K562 (cell line): ENCODE results near the gene DNAAF2. TPM values are rescaled to one million over a fixed set of nuclear protein-coding genes. Genes with fewer than 3 reads are reported as not detected.

ENCODE experiments used
- ATAC-seq: fragments of 200-7000 bp; cut with Tn5 transposase; 3 replicates; pipeline ENCODE4 v1.9.1; 2020; ENCODE audit warnings: moderate library complexity
- BruUV-seq: library from RNA; stranded (reverse); fragments of 400-500 nt; replicated peaks from 2 replicates; lab custom pipeline; 2021; lab: Mats Ljungman, UMichigan
- CTCF ChIA-PET: fragments of 300-600 bp; formaldehyde crosslinking; extraction: SDS; loops from one replicate; lab custom pipeline; 2021; ENCODE audit warnings: low intra/inter-chr PET ratio; lab: Yijun Ruan, JAX
- POLR2A ChIA-PET: fragments of 300-600, 350-650 bp; sonication (Branson Sonifier 250); formaldehyde crosslinking; extraction: SDS; loops from one replicate; lab custom pipeline; 2021; ENCODE audit warnings: antibody characterized with exemption, inconsistent platforms; lab: Yijun Ruan, JAX
- DNase-seq, 4 experiments: peaks; one replicate each; pipeline versions ENCODE4 v3.0.0 to v3.0.0-alpha.2; 2011 to 2018; ENCODE audit warnings: low spot score in 3 of 4, mixed read lengths in 3 of 4; ENCODE audit errors: extremely low read depth in 1 of 4
- FAIRE-seq: peaks from 2 replicates; lab custom pipeline; 2011; peaks lifted over from hg19 to GRCh38; lab: Jason Lieb, UNC
- H2AFZ ChIP-seq: 2 replicates; pipeline ENCODE4 v1.6.0; 2011; ENCODE audit warnings: low read depth, low read length, control low read depth, inconsistent platforms
- H3K27ac ChIP-seq: fragments of 200-600 bp; 3 replicates; pipeline ENCODE4 v1.8.0; 2011; ENCODE audit warnings: low read depth, mild to moderate bottlenecking, control low read depth, inconsistent platforms, low read length, moderate library complexity, mixed read lengths; ENCODE audit errors: extremely low read depth
- H3K27me3 ChIP-seq, 2 experiments: fragments of 300-600 bp in 1 of 2; 2 replicates in 1 of 2; 3 replicates in 1 of 2; pipeline versions ENCODE4 v1.6.0 to v1.8.0; 2011; ENCODE audit warnings: inconsistent platforms in 2 of 2, low read length in 2 of 2, mild to moderate bottlenecking in 1 of 2, mixed read lengths in 1 of 2, moderate library complexity in 1 of 2; ENCODE audit not compliant: control insufficient read depth in 2 of 2, insufficient read depth in 2 of 2
- H3K36me3 ChIP-seq: fragments of 300-600 bp; 3 replicates; pipeline ENCODE4 v1.8.0; 2011; ENCODE audit warnings: mild to moderate bottlenecking, low read length, inconsistent platforms; ENCODE audit not compliant: control insufficient read depth, insufficient read depth
- H3K4me1 ChIP-seq, 2 experiments: fragments of 200-600 bp in 1 of 2; replicated peaks in 1 of 2; 2 replicates in 1 of 2; 3 replicates in 1 of 2; pipeline versions ENCODE4 v1.5.1 to v1.8.0; 2011; ENCODE audit warnings: inconsistent platforms in 2 of 2, low read length in 2 of 2, mild to moderate bottlenecking in 1 of 2, mixed read lengths in 1 of 2, moderate library complexity in 1 of 2; ENCODE audit not compliant: control insufficient read depth in 2 of 2, insufficient read depth in 2 of 2
- H3K4me2 ChIP-seq: 2 replicates; pipeline ENCODE4 v1.6.1; 2011; ENCODE audit warnings: low read length, control low read depth, inconsistent platforms, mixed read lengths; ENCODE audit not compliant: insufficient read depth
- H3K4me3 ChIP-seq: fragments of 200-600 bp; sonication (generic), shearing (Covaris generic); 2 replicates; pipeline ENCODE4 v1.5.1; 2016; ENCODE audit warnings: control low read depth, inconsistent platforms
- H3K79me2 ChIP-seq: fragments of 200-600 bp; 3 replicates; pipeline ENCODE4 v1.8.0; 2011; ENCODE audit warnings: low read length, inconsistent platforms; ENCODE audit not compliant: control insufficient read depth, insufficient read depth
- H3K9ac ChIP-seq, 2 experiments: 2 replicates each; pipeline versions ENCODE4 v1.6.0 to v1.6.1; 2011; ENCODE audit warnings: low read depth in 2 of 2, low read length in 2 of 2, control low read depth in 1 of 2, inconsistent platforms in 1 of 2, mild to moderate bottlenecking in 1 of 2, mixed read lengths in 1 of 2; ENCODE audit not compliant: insufficient read depth in 1 of 2
- H3K9me1 ChIP-seq: one replicate; pipeline ENCODE4 v1.6.0; 2011; ENCODE audit warnings: inconsistent platforms, mild to moderate bottlenecking, low read length, moderate library complexity; ENCODE audit not compliant: control insufficient read depth, insufficient read depth
- H3K9me3 ChIP-seq: replicated peaks from 2 replicates; pipeline ENCODE4 v1.5.1; 2011; ENCODE audit warnings: low read depth, low read length, inconsistent platforms; ENCODE audit not compliant: control insufficient read depth, insufficient read depth
- H4K20me1 ChIP-seq: replicated peaks from 2 replicates; pipeline ENCODE4 v1.6.1; 2011; ENCODE audit warnings: low read length, inconsistent platforms, mixed read lengths; ENCODE audit not compliant: control insufficient read depth, insufficient read depth
- CHD2 ChIP-seq: IDR thresholded peaks from 2 replicates; pipeline ENCODE4 v1.6.1; 2011; ENCODE audit warnings: low read depth, low read length
- FOXK2 ChIP-seq, 2 experiments: fragments of 450-650 bp; IDR thresholded peaks in 1 of 2; conservative IDR thresholded peaks in 1 of 2; 2 replicates each; pipeline ENCODE4 v1.6.1; 2016; ENCODE audit warnings: low read depth in 2 of 2, mild to moderate bottlenecking in 1 of 2
- GABPA ChIP-seq: fragments of 200-800 bp; sonication (Bioruptor generic); conservative IDR thresholded peaks from 2 replicates; pipeline ENCODE4 v1.6.1; 2016; ENCODE audit warnings: low read depth, missing genetic modification characterization, missing compliant biosample characterization
- PYGO2 ChIP-seq: fragments of 450-650 bp; IDR thresholded peaks from 2 replicates; pipeline ENCODE4 v1.6.1; 2016; ENCODE audit warnings: mild to moderate bottlenecking, missing genetic modification characterization, moderate library complexity, missing compliant biosample characterization
- THAP12 ChIP-seq: fragments of 250-450 bp; sonication (Bioruptor Pico); IDR thresholded peaks from 2 replicates; pipeline ENCODE4 v1.9.0; 2021; ENCODE audit warnings: mild to moderate bottlenecking, inconsistent platforms
- U2AF1 ChIP-seq: fragments of 200-400 bp; formaldehyde crosslinking; optimal IDR thresholded peaks from 2 replicates; pipeline ENCODE3; 2017; ENCODE audit warnings: mild to moderate bottlenecking, low read depth, low read length, moderate library complexity
- YY1 ChIP-seq, 3 experiments: IDR thresholded peaks; 2 replicates each; pipeline ENCODE4 v1.6.1; 2011; ENCODE audit warnings: low read length in 2 of 3, mild to moderate bottlenecking in 2 of 3, moderate library complexity in 2 of 3, borderline replicate concordance in 1 of 3, control low read depth in 1 of 3, low read depth in 1 of 3; ENCODE audit not compliant: insufficient read depth in 3 of 3, insufficient replicate concordance in 2 of 3, control insufficient read depth in 1 of 3, insufficient read length in 1 of 3; ENCODE audit errors: extremely low read depth in 1 of 3
- ZFP30 ChIP-seq: fragments of 250-450 bp; sonication (Bioruptor Pico); IDR thresholded peaks from 2 replicates; pipeline ENCODE4 v1.8.0; 2022; ENCODE audit warnings: moderate library complexity, mild to moderate bottlenecking, inconsistent platforms, borderline replicate concordance
- ZNF507 ChIP-seq: conservative IDR thresholded peaks from 2 replicates; pipeline ENCODE4 v1.6.1; 2017; ENCODE audit warnings: missing genetic modification characterization, missing compliant biosample characterization
- ZNF512 ChIP-seq: IDR thresholded peaks from 2 replicates; pipeline ENCODE4 v1.6.1; 2016; ENCODE audit warnings: missing genetic modification characterization, missing compliant biosample characterization
- ZNF609 ChIP-seq: sonication (generic); formaldehyde crosslinking; IDR thresholded peaks from 2 replicates; pipeline ENCODE4 v1.8.1; 2023; ENCODE audit warnings: missing genetic modification reagents, mild to moderate bottlenecking, borderline replicate concordance
- WGBS: fragments of 100-300 bp; shearing (Covaris generic); methylation state at CpG from one replicate; pipeline ENCODE4 v1.1.6; 2016; ENCODE audit warnings: low coverage, mixed read lengths; ENCODE audit not compliant: insufficient coverage; ENCODE audit errors: missing lambda C conversion rate; 5-methylcytosine and 5-hydroxymethylcytosine counted together
- in situ Hi-C: fragments of 300-500 bp; cut with MboI; formaldehyde crosslinking; loops from 4 replicates; pipeline ENCODE4 v1.15.0; 2018; ENCODE audit warnings: inconsistent platforms, mixed read lengths
- intact Hi-C: fragments of 100-400 bp; cut with micrococcal nuclease; formaldehyde crosslinking; loops from 2 replicates; pipeline ENCODE4 v1.14.2; 2022
- polyA plus RNA-seq, 8 experiments: library from polyadenylated mRNA; depleted of rRNA in 4 of 8; stranded (reverse) in 5 of 8; unstranded in 3 of 8; fragments of >200 nt; fragmentation: Nextera tagmentation in 2 of 8; fragmentation: Illumina TruSeq in 1 of 8; extraction: Ambion mirVana in 2 of 8; extraction: Trizol in 1 of 8; gene quantifications; 2 replicates each; pipeline versions ENCODE4 v1.2.1 to v1.2.3, GENCODE V29; 2011 to 2014; ENCODE audit warnings: inconsistent platforms in 1 of 8, missing spikeins in 1 of 8
- total RNA-seq, 7 experiments: library from RNA; depleted of rRNA in 6 of 7; stranded (reverse); fragments of >200 nt in 6 of 7; fragmentation: Illumina TruSeq in 2 of 7; extraction: Trizol in 2 of 7; gene quantifications; 2 replicates each; pipeline versions ENCODE4 v1.2.1 to v1.2.3, GENCODE V29; 2011 to 2021; ENCODE audit warnings: low replicate concordance in 1 of 7

DNAAF2 gene
- total and polyA plus RNA-seq, 9 of the 15 experiments (the other 6 are each of a cell fraction or from before 2014, with no cell fraction given), result 2.4 to 14.6 (median 11.1) TPM

GRCh38 chr14:49593016-49593415 is 42.0 kb downstream of the DNAAF2 start:
- no peaks in the 10 kb centered on the region for H3K36me3 ChIP-seq
- H3K4me1 ChIP-seq, result peaks cover 13 to 21% of the 10 kb centered on the region in 2 experiments
- H4K20me1 ChIP-seq, result no peaks in the 10 kb centered on the region
- no TSS peak for BruUV-seq
- no peaks in the 10 kb centered on the region for H3K27me3 ChIP-seq
- H3K79me2 ChIP-seq, result peaks cover 10% of the 10 kb centered on the region
- DNase-seq (no peak), ATAC-seq (no peak), FAIRE-seq (no peak)
- TF ChIP-seq ZNF512, result no peak
- TF ChIP-seq CHD2, result no peak
- no peak for TF ChIP-seq YY1 (IDR thresholded peaks at IDR 0.05; ENCODE audit: borderline replicate concordance in 1 of 3, control insufficient read depth in 1 of 3, extremely low read depth in 1 of 3, insufficient read depth in 3 of 3, insufficient read length in 1 of 3, insufficient replicate concordance in 2 of 3, low read depth in 1 of 3, low read length in 2 of 3)
- TF ChIP-seq U2AF1, result no peak
- TF ChIP-seq THAP12 (CRISPR knock-in tag), result no peak
- no peak for TF ChIP-seq ZFP30
- TF ChIP-seq ZNF609 (CRISPR knock-in tag), result no peak
- no peak for TF ChIP-seq ZNF507 (tag)
- TF ChIP-seq PYGO2 (tag), result no peak
- TF ChIP-seq GABPA (tag), result no peak
- no peak for TF ChIP-seq FOXK2 (conservative IDR thresholded peaks at IDR 0.05 in 1 of 2, IDR thresholded peaks at IDR 0.05 in 1 of 2; ENCODE audit: low read depth in 2 of 2)
- in situ Hi-C loops (no loop called here), intact Hi-C loops (no loop called here)
- POLR2A ChIA-PET, result no interaction called here
- H3K4me3 ChIP-seq, result no peak overlapping the region
- H3K9me3 ChIP-seq, result no peaks in the 10 kb centered on the region
- 75% methylated on average over 3 of the region's 3 CpGs for WGBS
- CTCF ChIA-PET, result no interaction called here
- no peak overlapping the region for H3K27ac ChIP-seq
- H3K4me2 ChIP-seq, result no peak overlapping the region
- no peaks in the 10 kb centered on the region for H3K9me1 ChIP-seq
- no peak overlapping the region for H2AFZ ChIP-seq
- no peak overlapping the region for H3K9ac ChIP-seq
